HG03103 (cell line): ENCODE results near the gene SETD9.

Experiments
- ATAC-seq: cut with Tn5 transposase; IDR thresholded peaks from one replicate; pipeline ENCODE4 v1.9.1; 2021; ENCODE audit warnings: low read depth; ENCODE audit not compliant: unreplicated experiment

The SETD9 gene

GRCh38 chr5:56922922-56923321, 13.5 kb downstream of the SETD9 start:
- ATAC-seq: no peak

GRCh38 chr5:56934325-56934724, 24.9 kb downstream of the SETD9 start:
- no peak for ATAC-seq

- ATAC-seq: no peak
Measured at GRCh38 chr5:56938858-56939257, 29.5 kb downstream of the SETD9 start.

GRCh38 chr5:56941981-56942380, 32.6 kb downstream of the SETD9 start:
- ATAC-seq: no peak

GRCh38 chr5:56947052-56947451, 37.7 kb downstream of the SETD9 start:
- ATAC-seq: no peak

GRCh38 chr5:56950626-56951125, 41.3 kb downstream of the SETD9 start:
- peak; percentile 43 for ATAC-seq

- peak; percentile 32 for ATAC-seq
Measured at GRCh38 chr5:56951126-56951945, 41.9 kb downstream of the SETD9 start.

GRCh38 chr5:56951946-56952691, 42.7 kb downstream of the SETD9 start, which contains the start of gene MIER3:
TSS of gene MIER3 (minus strand) at chr5:56952123. CDS start at chr5:56952102, 21 bp downstream.
- peak; percentile 83 for ATAC-seq

GRCh38 chr5:56954262-56954661, 44.9 kb downstream of the SETD9 start:
- no peak for ATAC-seq

GRCh38 chr5:56958595-56958994, 49.2 kb downstream of the SETD9 start:
- no peak for ATAC-seq

GRCh38 chr5:56959326-56959725, 49.9 kb downstream of the SETD9 start:
- no peak for ATAC-seq

GRCh38 chr5:56961746-56962145, 52.4 kb downstream of the SETD9 start:
- no peak for ATAC-seq

GRCh38 chr5:56962286-56962685, 52.9 kb downstream of the SETD9 start:
- no peak for ATAC-seq

- ATAC-seq: no peak
Measured at GRCh38 chr5:56963246-56963645, 53.9 kb downstream of the SETD9 start.

GRCh38 chr5:56964173-56964572, 54.8 kb downstream of the SETD9 start:
- ATAC-seq: no peak
